ENCODE data around the gene ANKRD42. TPM values are rescaled to one million over a fixed set of nuclear protein-coding genes. Genes with fewer than 3 reads are reported as not detected.
"Not testable (repeated sequence)": the region's sequence is repeated elsewhere in the genome, so short reads cannot be mapped to it uniquely, and the experiment has no call there.

Gene ANKRD42
- total and polyA plus RNA-seq, 2 of the 8 experiments (the other 6 are each of a cell fraction or from before 2014, with no cell fraction given): 2.0 to 5.5 TPM

DNA sequence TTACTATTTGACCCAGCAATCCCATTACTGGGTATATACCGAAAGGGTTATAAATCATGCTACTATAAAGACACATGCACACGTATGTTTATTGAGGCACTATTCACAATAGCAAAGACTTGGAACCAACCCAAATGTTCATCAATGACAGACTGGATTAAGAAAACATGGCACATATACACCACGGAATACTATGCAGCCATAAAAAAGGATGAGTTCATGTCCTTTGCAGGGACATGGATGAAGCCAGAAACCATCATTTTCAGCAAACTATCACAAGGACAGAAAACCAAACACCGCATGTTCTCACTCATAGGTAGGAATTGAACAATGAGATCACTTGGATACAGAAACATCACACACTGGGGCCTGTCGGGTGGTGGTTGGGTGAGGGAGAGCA is 78.2 kb downstream of the ANKRD42 start:
- H4K91ac ChIP-seq (replicated peaks; ENCODE audit: insufficient read length, low read length); H3K4me2 ChIP-seq (ENCODE audit: insufficient read depth in 1 of 2, low read depth in 2 of 2, low read length in 2 of 2); DNase-seq (ENCODE audit: low read depth in 1 of 2, low spot score in 2 of 2); H2BK12ac ChIP-seq (ENCODE audit: low read depth, low read length); H3K79me2 ChIP-seq (ENCODE audit: control insufficient read depth in 1 of 2, insufficient read depth in 2 of 2, low read length in 2 of 2); H2BK20ac ChIP-seq (ENCODE audit: low read length); H3K27ac ChIP-seq (ENCODE audit: low read depth, low read length); H3K9me3 ChIP-seq (ENCODE audit: insufficient read depth in 2 of 2, low read depth in 1 of 2, low read length in 1 of 2); H3K4me3 ChIP-seq (ENCODE audit: extremely low read depth in 1 of 4, insufficient read depth in 2 of 4, low read depth in 3 of 4, low read length in 4 of 4); H3K27me3 ChIP-seq (replicated peaks in 1 of 4; ENCODE audit: control insufficient read depth in 3 of 4, extremely low read depth in 1 of 4, insufficient read depth in 3 of 4, low read length in 3 of 4); H3K23ac ChIP-seq (ENCODE audit: insufficient read length); H3K79me1 ChIP-seq (ENCODE audit: low read depth, low read length); H2BK120ac ChIP-seq (replicated peaks; ENCODE audit: low read depth, low read length); H4K8ac ChIP-seq (ENCODE audit: extremely low read depth, insufficient read depth, low read length); CTCF ChIA-PET (ENCODE audit: partially characterized antibody); H4K5ac ChIP-seq (ENCODE audit: insufficient read length, low read depth, low read length); H3K4ac ChIP-seq (replicated peaks; ENCODE audit: insufficient read length, low read depth, low read length); H2AK5ac ChIP-seq (ENCODE audit: low read depth, low read length); H2BK5ac ChIP-seq (ENCODE audit: low read depth, low read length); H4K20me1 ChIP-seq (replicated peaks in 1 of 2; ENCODE audit: control insufficient read depth in 1 of 2, insufficient read depth in 2 of 2, low read length in 2 of 2); H3K9ac ChIP-seq (replicated peaks in 1 of 4; ENCODE audit: extremely low read depth in 1 of 4, low read depth in 3 of 4, low read length in 3 of 4); H3K14ac ChIP-seq (ENCODE audit: insufficient read length); H3K23me2 ChIP-seq (ENCODE audit: low read depth, low read length); POLR2A ChIA-PET (ENCODE audit: partially characterized antibody); H3K4me1 ChIP-seq (replicated peaks in 1 of 4; ENCODE audit: control insufficient read depth in 3 of 4, insufficient read depth in 4 of 4, low read length in 3 of 4); H2AFZ ChIP-seq (ENCODE audit: low read length); H2BK15ac ChIP-seq (ENCODE audit: low read length); H3K56ac ChIP-seq (replicated peaks; ENCODE audit: insufficient read length, low read depth, low read length); H3K18ac ChIP-seq (ENCODE audit: extremely low read depth, low read length); FAIRE-seq: not testable (repeated sequence)
- WGBS, 2 experiments (ENCODE audit: extremely low coverage in 1 of 2, insufficient coverage in 1 of 2, insufficient read length in 1 of 2, insufficient replicate concordance in 2 of 2, low coverage in 1 of 2, low lambda C conversion rate in 2 of 2, missing lambda C conversion rate in 1 of 2): 87% methylated on average over 5 of the region's 5 CpGs; no CpG with 5 or more reads in 1 of the 2 experiments
- peaks cover 0 to 42% (median 11%) of the 10 kb centered on the region in 4 experiments; a peak in 6 of 8 replicates for H3K36me3 ChIP-seq (ENCODE audit: control insufficient read depth in 2 of 4, insufficient read depth in 4 of 4, low read length in 3 of 4)

All from H1 (cell line).